Measurements from ENCODE around the gene ATXN10.

- peak; percentile 61 for TF ChIP-seq EZH2 (IDR thresholded peaks at IDR 0.05; ENCODE audit: insufficient read depth, poor library complexity, severe bottlenecking)
- no peak for TF ChIP-seq EZH2phosphoT487 (IDR thresholded peaks at IDR 0.05; ENCODE audit: insufficient read depth, low read depth)
Observed at GRCh38 chr22:45866646-45867117, 195.0 kb downstream of the ATXN10 start.
